Adrenal gland (tissue), 5 donors: ENCODE results near the gene SRPK1.

Source experiments
- POLR2A ChIP-seq, 2 donors: fragments of 450-650 bp; IDR thresholded peaks; one replicate each; pipeline ENCODE4 v1.6.1; 2017; ENCODE audit warnings: antibody characterized with exemption in 2 of 2, mild to moderate bottlenecking in 2 of 2, moderate library complexity in 1 of 2
- TF ChIP-seq, protein P1 (sequence below), 6 experiments: fragments of 450-650 bp in 4 of 6; fragments of 200-600 bp in 2 of 6; sonication (generic) in 1 of 6; IDR thresholded peaks; 1 replicate in 5 of 6; 2 replicates in 1 of 6; pipeline versions ENCODE4 v1.5.1 to v1.8.0; 2016 to 2021; ENCODE audit warnings: antibody characterized with exemption in 6 of 6, mild to moderate bottlenecking in 2 of 6, moderate library complexity in 1 of 6
- donor health status: DM: no; HTN: no; CAD: no.

DNA sequence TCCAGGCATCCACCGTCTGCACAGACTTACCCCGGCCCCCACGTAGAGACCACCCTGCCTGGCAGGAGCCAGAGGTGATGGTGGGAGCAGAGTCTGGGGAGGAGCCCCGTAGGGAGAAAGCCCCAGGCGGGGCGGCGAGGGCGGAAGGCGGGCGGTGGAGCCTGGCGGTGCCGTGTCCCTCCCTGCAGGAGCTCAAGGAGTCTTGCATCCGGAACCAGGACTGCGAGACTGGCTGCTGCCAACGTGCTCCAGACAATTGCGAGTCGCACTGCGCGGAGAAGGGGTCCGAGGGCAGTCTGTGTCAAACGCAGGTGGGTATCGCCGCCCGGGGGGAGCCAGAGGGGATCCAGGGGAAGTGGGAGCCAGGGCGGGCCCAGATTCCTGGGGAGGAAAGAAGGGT lies 134.1 kb downstream of the SRPK1 start:
- TF ChIP-seq, protein P1, sequence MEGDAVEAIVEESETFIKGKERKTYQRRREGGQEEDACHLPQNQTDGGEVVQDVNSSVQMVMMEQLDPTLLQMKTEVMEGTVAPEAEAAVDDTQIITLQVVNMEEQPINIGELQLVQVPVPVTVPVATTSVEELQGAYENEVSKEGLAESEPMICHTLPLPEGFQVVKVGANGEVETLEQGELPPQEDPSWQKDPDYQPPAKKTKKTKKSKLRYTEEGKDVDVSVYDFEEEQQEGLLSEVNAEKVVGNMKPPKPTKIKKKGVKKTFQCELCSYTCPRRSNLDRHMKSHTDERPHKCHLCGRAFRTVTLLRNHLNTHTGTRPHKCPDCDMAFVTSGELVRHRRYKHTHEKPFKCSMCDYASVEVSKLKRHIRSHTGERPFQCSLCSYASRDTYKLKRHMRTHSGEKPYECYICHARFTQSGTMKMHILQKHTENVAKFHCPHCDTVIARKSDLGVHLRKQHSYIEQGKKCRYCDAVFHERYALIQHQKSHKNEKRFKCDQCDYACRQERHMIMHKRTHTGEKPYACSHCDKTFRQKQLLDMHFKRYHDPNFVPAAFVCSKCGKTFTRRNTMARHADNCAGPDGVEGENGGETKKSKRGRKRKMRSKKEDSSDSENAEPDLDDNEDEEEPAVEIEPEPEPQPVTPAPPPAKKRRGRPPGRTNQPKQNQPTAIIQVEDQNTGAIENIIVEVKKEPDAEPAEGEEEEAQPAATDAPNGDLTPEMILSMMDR (IDR thresholded peaks at IDR 0.05), result no peak
- no peak for TF ChIP-seq POLR2A (IDR thresholded peaks at IDR 0.05)
